Fibroblast of lung (primary cell): Measurements from ENCODE around the gene PGLYRP3.

Experiments used
- EZH2 ChIP-seq: IDR thresholded peaks from 2 replicates; pipeline ENCODE4 v1.5.1; 2012; ENCODE audit warnings: low read length, control low read depth, mild to moderate bottlenecking; ENCODE audit errors: missing control alignments
- TF ChIP-seq, protein P1 (sequence below), 2 donors: IDR thresholded peaks in 1 of 2; conservative IDR thresholded peaks in 1 of 2; 1 replicate in 1 of 2; 2 replicates in 1 of 2; pipeline ENCODE4 v1.5.1; 2011 to 2012; ENCODE audit warnings: low read length in 2 of 2, control low read depth in 1 of 2, inconsistent platforms in 1 of 2, low read depth in 1 of 2, mild to moderate bottlenecking in 1 of 2

DNA sequence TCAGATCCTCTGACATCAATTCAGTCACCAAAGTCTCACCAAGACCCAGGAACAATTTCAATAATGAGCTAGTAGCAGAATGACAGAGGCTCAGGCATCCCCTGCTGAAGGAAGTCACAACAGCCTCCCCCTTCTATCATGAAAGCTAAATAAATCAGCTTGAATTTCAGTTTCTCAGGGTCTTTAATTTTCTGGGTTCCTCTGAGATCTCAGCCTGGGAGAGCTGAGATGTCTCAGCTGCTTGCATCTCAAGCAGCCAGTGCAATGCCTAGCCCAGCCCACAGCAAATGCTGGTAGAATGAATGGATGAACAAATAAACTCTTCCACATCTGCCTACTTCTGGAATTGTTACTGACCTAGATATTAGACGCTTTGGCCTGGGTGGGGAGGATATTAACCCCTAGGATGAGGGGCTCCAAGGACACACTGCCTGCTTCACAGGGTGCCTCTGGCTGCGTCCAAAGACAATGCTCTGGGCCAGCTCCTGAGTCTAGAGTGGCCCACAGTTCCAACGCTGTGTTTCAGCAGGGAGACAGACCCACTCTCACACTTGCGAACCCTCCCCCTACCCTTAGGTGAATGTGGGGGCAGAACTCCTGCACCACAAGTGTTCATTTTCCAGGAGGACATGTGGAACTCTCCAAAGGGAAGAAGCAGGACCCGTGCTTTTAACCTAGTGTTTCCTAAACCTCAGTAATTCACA is 64.4 kb downstream of the PGLYRP3 start:
- TF ChIP-seq, protein P1, sequence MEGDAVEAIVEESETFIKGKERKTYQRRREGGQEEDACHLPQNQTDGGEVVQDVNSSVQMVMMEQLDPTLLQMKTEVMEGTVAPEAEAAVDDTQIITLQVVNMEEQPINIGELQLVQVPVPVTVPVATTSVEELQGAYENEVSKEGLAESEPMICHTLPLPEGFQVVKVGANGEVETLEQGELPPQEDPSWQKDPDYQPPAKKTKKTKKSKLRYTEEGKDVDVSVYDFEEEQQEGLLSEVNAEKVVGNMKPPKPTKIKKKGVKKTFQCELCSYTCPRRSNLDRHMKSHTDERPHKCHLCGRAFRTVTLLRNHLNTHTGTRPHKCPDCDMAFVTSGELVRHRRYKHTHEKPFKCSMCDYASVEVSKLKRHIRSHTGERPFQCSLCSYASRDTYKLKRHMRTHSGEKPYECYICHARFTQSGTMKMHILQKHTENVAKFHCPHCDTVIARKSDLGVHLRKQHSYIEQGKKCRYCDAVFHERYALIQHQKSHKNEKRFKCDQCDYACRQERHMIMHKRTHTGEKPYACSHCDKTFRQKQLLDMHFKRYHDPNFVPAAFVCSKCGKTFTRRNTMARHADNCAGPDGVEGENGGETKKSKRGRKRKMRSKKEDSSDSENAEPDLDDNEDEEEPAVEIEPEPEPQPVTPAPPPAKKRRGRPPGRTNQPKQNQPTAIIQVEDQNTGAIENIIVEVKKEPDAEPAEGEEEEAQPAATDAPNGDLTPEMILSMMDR (conservative IDR thresholded peaks at IDR 0.05 in 1 of 2, IDR thresholded peaks at IDR 0.05 in 1 of 2; ENCODE audit: low read depth in 1 of 2, low read length in 2 of 2): no peak
- TF ChIP-seq EZH2: no peak
